HG03521 (cell line): ENCODE data around the gene FBXW9.
A peak's percentile ranks its signal among the peaks of the same experiment; 100 is the strongest.
"Not testable (repeated sequence)": the region's sequence is repeated elsewhere in the genome, so short reads cannot be mapped to it uniquely, and the experiment has no call there.

Experiments used
- ATAC-seq: cut with Tn5 transposase; IDR thresholded peaks from one replicate; pipeline ENCODE4 v1.9.1; 2021; ENCODE audit warnings: mild to moderate bottlenecking, moderate library complexity; ENCODE audit not compliant: unreplicated experiment

The FBXW9 gene

DNA sequence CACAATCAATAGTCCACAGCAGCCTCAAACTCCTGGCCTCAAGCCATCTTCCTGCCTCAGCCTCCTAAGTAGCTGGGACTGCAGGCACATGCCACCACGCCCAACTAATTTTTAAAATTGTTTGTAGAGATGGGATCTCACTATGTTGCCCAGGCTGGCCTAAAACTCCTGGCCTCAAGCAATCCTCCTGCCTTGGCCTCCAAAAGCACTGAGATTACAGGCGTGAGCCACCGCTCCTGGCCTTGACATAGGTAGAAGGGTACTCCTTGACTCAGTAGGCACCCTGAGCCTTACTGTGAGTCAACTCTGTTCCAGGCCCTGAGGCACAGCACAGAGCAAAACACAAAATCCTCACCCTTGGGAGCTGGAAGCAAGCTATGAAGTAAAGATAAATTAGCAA lies 19.5 kb upstream of the FBXW9 start:
- ATAC-seq: no peak

DNA sequence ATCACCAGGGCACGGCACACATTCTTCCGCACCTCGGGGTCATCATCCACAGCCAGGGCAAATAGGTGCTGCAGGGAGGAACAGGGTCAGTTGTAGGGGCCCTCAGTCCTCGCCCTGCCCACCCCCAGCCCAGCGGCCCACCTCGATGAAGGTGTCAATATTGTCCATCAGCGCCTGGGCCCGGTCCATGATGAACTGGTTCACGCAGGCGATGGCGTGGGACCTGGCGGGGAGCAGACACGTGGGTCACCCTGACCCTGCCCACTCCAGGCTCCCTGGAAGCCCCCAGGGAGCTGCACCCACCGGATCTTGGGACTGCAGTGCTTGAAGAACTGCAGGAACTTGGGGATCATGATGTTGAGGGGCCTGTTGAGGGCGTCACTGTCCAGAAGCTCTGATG lies 18.7 kb upstream of the FBXW9 start:
- no peak for ATAC-seq

DNA sequence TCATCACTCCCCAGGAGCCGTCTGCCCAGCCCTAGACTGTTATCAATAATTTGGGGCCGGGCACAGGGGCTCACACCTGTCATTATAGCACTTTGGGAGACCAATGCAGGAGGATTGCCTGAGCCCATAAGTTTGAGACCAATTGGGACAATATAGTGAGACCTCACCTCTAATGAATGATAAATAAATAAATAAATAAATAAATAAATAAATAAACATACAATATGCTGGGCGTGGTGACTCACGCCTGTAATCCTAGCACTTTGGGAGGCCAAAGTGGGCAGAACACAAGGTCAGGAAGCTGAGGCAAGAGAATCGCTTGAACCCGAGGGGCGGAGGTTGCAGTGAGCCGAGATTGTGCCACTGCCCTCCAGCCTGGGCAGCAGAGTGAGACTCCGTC lies 16.9 kb upstream of the FBXW9 start:
- ATAC-seq: not testable (repeated sequence)

DNA sequence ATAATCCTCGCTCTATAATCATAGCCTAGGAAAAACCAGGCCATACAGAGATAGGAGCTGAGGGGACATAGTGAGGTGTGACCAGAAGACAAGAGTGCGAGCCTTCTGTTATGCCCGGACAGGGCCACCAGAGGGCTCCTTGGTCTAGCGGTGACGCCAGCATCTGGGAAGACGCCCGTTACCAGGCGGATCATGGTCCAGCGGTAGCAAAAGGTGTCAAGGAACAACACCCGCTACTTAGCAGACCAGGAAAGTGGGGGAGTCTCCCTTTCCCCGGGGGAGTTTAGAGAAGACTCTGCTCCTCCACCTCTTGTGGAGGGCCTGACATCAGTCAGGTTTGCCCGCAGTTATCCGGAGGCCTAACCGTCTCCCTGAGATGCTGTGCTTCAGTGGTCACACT lies 15.6 kb upstream of the FBXW9 start:
- not testable (repeated sequence) for ATAC-seq

DNA sequence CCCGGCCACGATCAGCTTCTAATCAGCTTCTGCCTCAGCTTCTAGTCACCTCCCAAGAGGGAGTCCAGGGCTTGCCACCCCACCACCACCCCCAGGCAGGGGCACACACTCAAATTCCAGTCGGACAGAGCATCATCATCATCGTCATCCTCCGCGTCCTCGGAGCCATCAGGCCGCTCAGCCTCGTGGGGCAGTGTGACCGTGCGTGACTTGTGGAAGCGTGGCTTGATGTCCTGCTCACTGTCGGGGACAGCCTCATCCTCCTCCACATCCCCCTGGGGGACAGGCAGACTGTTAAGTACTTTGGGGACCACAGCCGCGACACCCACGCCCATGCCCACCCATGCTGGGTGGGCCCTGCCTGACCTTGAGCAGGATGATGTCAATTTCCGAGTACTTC lies 14.8 kb upstream of the FBXW9 start:
- ATAC-seq: no peak

- ATAC-seq: no peak
Measured at GRCh38 chr19:12708641-12709040, 12.2 kb upstream of the FBXW9 start.

DNA sequence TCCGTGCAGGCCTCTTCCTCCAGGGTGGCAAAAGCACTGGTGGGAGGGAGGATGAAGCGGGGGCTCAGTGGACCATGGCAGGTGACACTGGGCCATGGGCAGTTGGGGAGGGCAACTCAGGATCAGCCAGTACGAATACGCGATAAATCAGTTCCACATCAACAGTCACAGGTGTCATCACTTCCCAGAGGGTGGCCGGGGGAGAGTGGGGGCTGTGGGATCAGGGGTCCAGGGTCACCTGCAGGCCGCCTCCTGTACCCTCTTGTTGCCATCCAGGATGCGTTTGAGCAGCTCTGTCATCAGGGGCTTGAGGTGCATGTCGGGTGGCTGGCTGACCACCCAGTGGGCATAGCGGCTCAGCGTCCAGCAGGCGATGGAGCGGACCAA lies 9.9 kb upstream of the FBXW9 start:
- no peak for ATAC-seq

DNA sequence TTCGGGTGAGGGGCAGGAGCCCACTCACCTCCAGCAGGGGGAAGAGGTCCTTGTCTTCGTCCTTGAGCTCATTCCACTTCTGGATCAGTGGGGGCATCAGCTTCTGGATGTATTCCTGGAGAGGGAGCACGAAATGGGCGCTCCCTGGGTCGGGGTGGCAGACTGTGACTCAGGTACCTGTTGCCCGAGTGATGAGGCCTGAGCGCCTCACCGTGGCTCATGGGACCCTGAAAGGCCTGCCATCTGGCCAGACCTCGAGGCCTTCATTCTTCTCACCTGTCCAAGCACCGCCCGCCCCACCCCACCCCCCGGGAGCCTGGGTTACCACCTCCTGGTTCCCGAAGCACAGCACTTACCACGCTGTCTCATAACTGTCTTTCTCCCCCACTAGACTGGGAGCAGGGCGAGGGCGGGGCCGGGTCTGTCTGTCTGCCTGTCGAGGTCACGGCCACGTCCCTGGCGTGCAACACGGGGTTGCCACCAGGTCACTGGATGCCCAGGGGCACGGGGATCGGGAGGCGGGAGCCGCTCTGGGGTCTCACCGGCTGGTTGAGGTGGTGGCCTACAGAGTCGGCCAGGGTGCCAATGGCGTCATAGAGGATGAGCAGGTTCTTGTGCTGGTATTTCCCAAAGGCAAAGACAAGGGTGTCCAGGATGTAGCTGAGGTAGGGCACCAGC lies 9.4 kb upstream of the FBXW9 start:
- ATAC-seq: no peak

GRCh38 chr19:12705169-12705568 lies 8.7 kb upstream of the FBXW9 start:
- ATAC-seq: no peak

DNA sequence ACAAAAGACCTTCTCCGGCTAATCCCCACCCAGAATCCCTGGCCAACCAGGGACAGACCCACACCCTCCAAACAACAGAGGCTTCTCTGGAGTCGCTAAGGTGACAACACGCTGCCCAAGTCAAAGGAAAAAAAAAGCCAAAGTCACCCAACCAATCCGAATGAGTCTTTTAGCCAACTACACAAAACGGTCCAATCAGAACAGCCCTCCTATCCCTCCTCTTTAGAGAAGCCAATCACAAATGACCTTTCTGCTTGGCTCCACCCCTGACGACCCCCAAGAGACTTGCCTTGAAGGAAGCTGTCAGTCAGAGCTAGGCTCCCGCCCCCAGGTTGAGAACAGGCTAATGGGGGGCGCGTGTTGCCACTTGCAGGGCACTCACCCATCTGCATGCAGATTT lies 6.6 kb upstream of the FBXW9 start:
- ATAC-seq: no peak

- no peak for ATAC-seq
Measured at GRCh38 chr19:12701596-12702282, 5.3 kb upstream of the FBXW9 start.

GRCh38 chr19:12698138-12698537 lies 1.7 kb upstream of the FBXW9 start:
- no peak for ATAC-seq

DNA sequence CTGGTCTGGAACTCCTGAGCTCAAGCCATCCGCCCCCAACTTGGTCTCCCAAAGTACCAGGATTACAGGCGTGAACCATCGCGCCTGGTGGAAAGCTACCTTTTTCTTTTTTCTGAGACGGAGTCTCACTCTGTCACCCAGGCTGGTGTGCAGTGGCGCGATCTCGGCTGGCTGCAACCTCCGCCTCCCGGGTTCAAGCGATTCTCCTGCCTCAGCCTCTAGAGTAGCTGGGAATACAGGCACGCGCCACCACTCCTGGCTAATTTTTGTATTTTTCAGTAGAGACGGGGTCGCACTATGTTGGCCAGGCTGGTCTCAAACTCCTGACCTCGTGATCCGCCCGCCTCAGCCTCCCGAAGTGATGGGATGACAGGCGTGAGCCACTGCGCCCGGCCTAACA lies 994 bp upstream of the FBXW9 start:
- not testable (repeated sequence) for ATAC-seq

- peak; percentile 12 for ATAC-seq
Measured at GRCh38 chr19:12695997-12696365, 450 bp downstream of the FBXW9 start.

- no peak for ATAC-seq
Measured at GRCh38 chr19:12695514-12695913, 917 bp downstream of the FBXW9 start.

GRCh38 chr19:12695096-12695495 lies 1.3 kb downstream of the FBXW9 start:
- ATAC-seq: no peak

DNA sequence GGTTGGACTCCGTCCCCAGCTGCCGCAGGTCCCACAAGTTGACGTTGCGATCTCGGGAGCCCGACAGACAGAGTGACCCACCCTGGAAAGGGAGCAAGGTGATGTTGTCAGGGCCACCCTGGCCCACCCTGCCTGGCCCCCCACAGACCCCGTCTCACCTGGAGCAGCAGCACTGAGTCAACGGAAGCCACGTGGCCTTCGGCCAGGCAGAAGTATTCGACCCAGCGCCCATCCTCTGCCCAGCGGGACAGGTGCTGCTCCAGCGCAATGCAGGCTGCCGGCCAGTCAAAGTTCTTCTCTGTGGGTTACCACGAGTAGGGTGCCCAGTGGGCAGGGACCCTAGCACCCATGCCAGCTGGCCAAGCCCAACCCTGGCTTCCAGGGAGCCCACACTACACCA lies 1.8 kb downstream of the FBXW9 start:
- ATAC-seq: no peak

DNA sequence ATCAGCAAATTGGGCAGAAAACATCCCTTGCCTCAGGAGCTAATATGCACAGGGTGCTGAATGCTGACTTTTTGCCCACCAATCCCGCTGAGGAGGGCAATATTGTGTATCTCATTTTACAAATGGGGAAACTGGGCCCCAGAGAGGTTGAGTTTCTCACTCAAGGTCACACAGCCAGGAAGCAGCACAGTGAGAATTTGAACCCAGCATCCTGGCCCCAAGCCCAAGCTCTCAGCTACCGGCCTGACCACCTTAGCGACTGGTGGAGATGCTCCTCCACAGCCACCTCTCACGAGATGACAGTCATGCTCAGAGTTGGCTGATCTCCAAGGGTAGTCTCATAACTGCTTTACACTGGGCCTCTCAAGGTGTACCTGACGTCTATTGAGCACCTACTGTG lies 3.5 kb downstream of the FBXW9 start:
- no peak for ATAC-seq

GRCh38 chr19:12689581-12690216 lies 6.7 kb downstream of the FBXW9 start:
- no peak for ATAC-seq

- ATAC-seq: no peak
Measured at GRCh38 chr19:12689012-12689411, 7.4 kb downstream of the FBXW9 start.

DNA sequence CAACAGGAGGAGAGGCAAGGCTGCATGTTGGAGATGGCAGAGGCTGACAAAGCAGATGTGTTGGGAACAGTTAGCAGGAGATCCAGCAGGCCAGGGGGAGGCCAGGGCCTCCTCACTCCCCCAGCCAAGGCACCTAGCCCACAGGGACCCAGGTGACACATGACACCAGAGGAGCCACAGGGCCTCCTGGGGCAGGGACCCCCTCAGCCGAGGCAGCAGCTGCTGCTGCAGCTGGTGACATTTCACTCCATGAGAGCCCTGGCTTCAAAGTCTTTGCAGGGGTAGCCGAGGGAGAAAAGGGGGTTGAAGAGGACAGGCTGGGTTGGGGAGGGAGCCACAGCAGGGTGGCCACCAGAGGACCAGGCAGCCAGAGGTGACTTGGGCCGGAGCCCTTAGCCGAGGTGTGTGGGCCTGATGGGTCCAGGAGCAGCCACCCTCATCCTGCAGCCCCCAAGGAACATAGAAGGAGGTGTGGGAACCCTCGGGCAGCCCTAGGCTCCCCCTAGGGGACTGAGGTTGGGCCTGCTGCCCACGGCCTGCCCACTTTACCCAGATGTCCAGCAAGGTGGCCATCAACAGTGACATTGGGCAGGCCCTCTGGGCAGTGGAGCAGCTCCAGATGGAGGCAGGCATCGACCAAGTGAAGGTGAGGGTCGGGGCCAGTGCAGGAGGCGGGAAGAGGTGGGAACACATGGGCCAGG lies 8.8 kb downstream of the FBXW9 start, which contains the start of gene GNG14:
Gene GNG14 (plus strand): TSS at position 503 of the 701 bp plus-strand sequence. CDS start 51 bp downstream, at position 554.
- ATAC-seq: no peak

- ATAC-seq: no peak
Measured at GRCh38 chr19:12685831-12686230, 10.6 kb downstream of the FBXW9 start.
